OCI-M2 (cell line): ENCODE measurements around the gene SHQ1.
"Not testable (repeated sequence)": the region's sequence is repeated elsewhere in the genome, so short reads cannot be mapped to it uniquely, and the experiment has no call there.

Source experiments
- DNase-seq: peaks from one replicate; lab custom pipeline; 2025; ENCODE audit not compliant: unreplicated experiment; lab: John Stamatoyannopoulos, UW

The SHQ1 gene

GRCh38 chr3:72722930-72723726 lies 125.1 kb downstream of the SHQ1 start:
- no peak for DNase-seq

- no peak for DNase-seq
These were observed 126.4 kb downstream of the SHQ1 start for GRCh38 chr3:72721683-72722381.

DNA sequence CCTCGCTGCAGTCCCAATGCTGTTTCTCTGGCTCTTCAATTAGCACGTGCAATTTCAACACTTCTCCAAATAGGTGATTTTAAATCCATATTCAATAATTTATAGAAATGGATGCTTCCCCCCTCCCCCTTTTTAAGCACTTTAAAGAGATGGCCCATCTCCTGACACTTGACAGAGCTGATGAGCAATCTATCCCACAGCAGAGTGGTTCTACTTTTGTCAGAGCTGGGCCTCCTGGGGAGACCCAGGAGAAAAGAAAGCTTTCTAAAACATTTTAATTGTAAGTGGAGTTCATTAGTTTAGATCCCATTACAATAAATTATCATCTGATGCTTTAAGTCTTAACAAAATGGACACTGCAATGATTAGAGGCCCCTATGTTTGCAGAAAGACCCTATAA lies 127.7 kb downstream of the SHQ1 start:
- DNase-seq, result no peak

- no peak for DNase-seq
These were observed 129.1 kb downstream of the SHQ1 start for GRCh38 chr3:72719137-72719536.

GRCh38 chr3:72714135-72714534 lies 134.1 kb downstream of the SHQ1 start:
- not testable (repeated sequence) for DNase-seq

DNA sequence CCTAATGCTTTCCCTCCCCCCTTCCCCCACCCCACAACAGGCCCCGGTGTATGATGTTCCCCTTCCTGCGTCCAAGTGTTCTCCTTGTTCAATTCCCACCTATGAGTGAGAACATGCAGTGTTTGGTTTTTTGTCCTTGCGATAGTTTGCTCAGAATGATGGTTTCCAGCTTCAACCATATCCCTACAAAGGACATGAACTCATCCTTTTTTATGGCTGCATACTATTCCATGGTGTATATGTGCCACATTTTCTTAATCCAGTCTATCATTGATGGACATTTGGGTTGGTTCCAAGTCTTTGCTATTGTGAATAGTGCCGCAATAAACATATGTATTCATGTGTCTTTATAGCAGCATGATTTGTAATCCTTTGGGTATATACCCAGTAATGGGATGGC lies 137.8 kb downstream of the SHQ1 start:
- DNase-seq, result not testable (repeated sequence)

DNA sequence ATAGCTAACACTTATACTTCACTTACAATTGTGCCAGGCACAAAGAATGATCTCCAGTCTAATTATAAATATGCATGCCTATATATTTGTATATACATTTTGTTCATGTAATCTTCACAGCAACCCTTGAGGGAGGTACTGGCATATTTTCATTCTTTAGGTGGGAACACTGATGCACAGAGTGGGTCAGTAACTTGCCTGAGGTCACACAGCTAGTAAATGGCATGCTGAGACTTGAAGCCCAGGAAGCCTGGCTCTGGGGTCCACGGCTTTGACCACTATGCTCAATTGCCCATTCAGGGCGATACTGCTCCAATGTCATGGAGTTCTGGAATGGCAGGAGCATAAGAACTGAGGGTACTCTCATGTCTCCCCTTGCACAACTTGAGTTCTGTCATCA lies 139.8 kb downstream of the SHQ1 start:
- no peak for DNase-seq

DNA sequence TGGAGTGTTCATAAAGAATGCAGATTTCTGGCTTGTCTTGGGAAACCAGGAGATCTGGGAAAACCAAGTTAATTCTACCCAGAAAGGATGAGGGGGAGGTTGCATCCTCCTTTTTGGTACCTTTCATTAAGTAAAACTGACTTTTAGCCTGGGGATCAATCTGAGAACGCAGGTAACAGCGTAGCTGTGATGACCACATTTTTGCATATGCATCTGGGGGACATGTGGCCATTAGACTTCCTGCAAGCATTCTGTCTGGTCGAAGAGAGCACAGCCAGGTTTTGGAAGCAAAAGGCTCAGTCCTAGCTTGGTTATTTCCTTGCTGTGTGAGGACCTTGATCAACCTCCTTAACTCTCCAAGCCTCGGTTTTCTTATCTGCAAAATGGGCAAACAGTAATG lies 145.2 kb downstream of the SHQ1 start:
- no peak for DNase-seq

GRCh38 chr3:72702390-72702789 lies 145.9 kb downstream of the SHQ1 start:
- DNase-seq, result no peak

DNA sequence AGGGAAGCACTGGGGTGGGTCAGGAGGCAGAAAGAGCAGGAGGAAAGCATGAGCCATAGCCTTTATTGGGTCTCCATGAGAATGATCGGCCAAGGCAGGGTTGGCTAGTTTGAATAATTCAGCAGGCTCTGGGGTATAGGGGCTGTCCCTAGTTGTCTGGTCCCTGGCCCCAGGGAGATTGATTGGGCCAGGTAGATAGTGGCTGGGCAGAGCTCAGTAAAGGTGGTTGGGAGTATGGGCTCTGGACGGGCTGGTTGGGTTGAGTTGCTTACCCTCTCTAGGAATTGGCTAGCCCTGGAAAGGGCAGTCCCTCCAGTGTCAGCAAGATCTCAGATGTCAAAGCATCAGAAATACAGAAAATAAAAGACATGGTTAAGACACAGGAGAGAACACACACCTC lies 148.1 kb downstream of the SHQ1 start:
- no peak for DNase-seq

GRCh38 chr3:72699631-72700030 lies 148.6 kb downstream of the SHQ1 start:
- no peak for DNase-seq
